Mucosa of descending colon (tissue), 3 donors: ENCODE data around the gene SLC13A2. TPM values are rescaled to one million over a fixed set of nuclear protein-coding genes. Genes with fewer than 3 reads are reported as not detected.
"Not testable (repeated sequence)": the region's sequence is repeated elsewhere in the genome, so short reads cannot be mapped to it uniquely, and the experiment has no call there.

ENCODE experiments used
- ATAC-seq: fragments of 200-7000 bp; cut with Tn5 transposase; one replicate; pipeline ENCODE4 v1.9.1; 2020; ENCODE audit warnings: mild to moderate bottlenecking, moderate library complexity
- DNase-seq, 3 donors: peaks; one replicate each; pipeline ENCODE4 v3.0.0-alpha.2; 2020
- H3K36me3 ChIP-seq: fragments of 200-600 bp; one replicate; pipeline ENCODE4 v1.8.0; 2021; ENCODE audit warnings: low read depth, mild to moderate bottlenecking
- H3K4me1 ChIP-seq: fragments of 200-600 bp; one replicate; pipeline ENCODE4 v1.8.0; 2021; ENCODE audit warnings: low read depth, mild to moderate bottlenecking
- H3K4me3 ChIP-seq: fragments of 200-600 bp; one replicate; pipeline ENCODE4 v1.8.0; 2021; ENCODE audit warnings: mild to moderate bottlenecking
- H3K9me3 ChIP-seq: fragments of 200-600 bp; one replicate; pipeline ENCODE4 v1.8.0; 2021; ENCODE audit warnings: mild to moderate bottlenecking
- CTCF ChIP-seq: fragments of 200-600 bp; IDR thresholded peaks from one replicate; pipeline ENCODE4 v1.8.0; 2022; ENCODE audit warnings: antibody characterized with exemption, mild to moderate bottlenecking
- intact Hi-C, 2 donors: fragments of 100-400 bp; cut with DNase I in 1 of 2; cut with micrococcal nuclease in 1 of 2; formaldehyde crosslinking; loops; one replicate each; pipeline versions ENCODE4 v1.11.0 to v1.11.1; 2022; cut with DNase I, micrococcal nuclease
- total RNA-seq, 3 donors: library from RNA; stranded (reverse); fragmentation: NEBNext Ultra II Directional in 2 of 3; extraction: Animal tissue kit (Norgen Biotek cat#: 25700) in 2 of 3; gene quantifications; one replicate each; pipeline versions ENCODE4 v1.2.1 to v1.2.4, GENCODE V29; 2021 to 2023
- donor health status: DM: no; HTN: no; CAD: no; lungs with moderate emphysema.
- donor health status: DM: no; HTN: no; CAD: no.
- donor health status: DM: no; HTN: yes; CAD: no.

Gene SLC13A2
- total RNA-seq, 3 donors from 2014 or later, result 14.9 to 87.0 (median 17.1) TPM

- H3K4me3 ChIP-seq, result no peak overlapping the region
- H3K4me1 ChIP-seq, result no peaks in the 10 kb centered on the region
- H3K36me3 ChIP-seq, result no peaks in the 10 kb centered on the region
- ATAC-seq (no peak), DNase-seq (no peak)
- intact Hi-C loops, result no loop called here
- no peak for TF ChIP-seq CTCF
- no peaks in the 10 kb centered on the region for H3K9me3 ChIP-seq
These were observed 15.6 kb upstream of the SLC13A2 start for GRCh38 chr17:28457890-28458289.

GRCh38 chr17:28458881-28459280, 14.6 kb upstream of the SLC13A2 start:
- H3K4me1 ChIP-seq, DNase-seq, H3K4me3 ChIP-seq, H3K36me3 ChIP-seq, H3K9me3 ChIP-seq, ATAC-seq, intact Hi-C loops: not testable (repeated sequence)

- ATAC-seq, result no peak
These were observed 12.5 kb upstream of the SLC13A2 start for GRCh38 chr17:28460901-28461300.

GRCh38 chr17:28466001-28466400, 7.4 kb upstream of the SLC13A2 start:
- Histone ChIP-seq H3K4me3 (no peak overlapping the region), H3K36me3 (no peaks in the 10 kb centered on the region), H3K9me3 (no peaks in the 10 kb centered on the region), H3K4me1 (no peaks in the 10 kb centered on the region)
- ATAC-seq (no peak), DNase-seq (no peak)
- intact Hi-C loops, result no loop called here
- TF ChIP-seq CTCF, result no peak

More at GRCh38 chr17:28460901-28461300, 12.5 kb upstream of the SLC13A2 start:
- TF ChIP-seq CTCF, result no peak
- Histone ChIP-seq H3K36me3 (no peaks in the 10 kb centered on the region), H3K4me1 (no peaks in the 10 kb centered on the region), H3K9me3 (no peaks in the 10 kb centered on the region), H3K4me3 (no peak overlapping the region)
- no peak for DNase-seq
- intact Hi-C loops, result no loop called here

GRCh38 chr17:28466521-28467048, 6.9 kb upstream of the SLC13A2 start:
- intact Hi-C loops, result no loop called here
- no peak for ATAC-seq

More at GRCh38 chr17:28466521-28467048, 6.9 kb upstream of the SLC13A2 start:
- Histone ChIP-seq H3K9me3 (no peaks in the 10 kb centered on the region), H3K4me3 (no peak overlapping the region), H3K4me1 (peaks cover 3% of the 10 kb centered on the region), H3K36me3 (no peaks in the 10 kb centered on the region)
- DNase-seq, result no peak
- no peak for TF ChIP-seq CTCF
